ENCODE data around the gene COG1.

DNA sequence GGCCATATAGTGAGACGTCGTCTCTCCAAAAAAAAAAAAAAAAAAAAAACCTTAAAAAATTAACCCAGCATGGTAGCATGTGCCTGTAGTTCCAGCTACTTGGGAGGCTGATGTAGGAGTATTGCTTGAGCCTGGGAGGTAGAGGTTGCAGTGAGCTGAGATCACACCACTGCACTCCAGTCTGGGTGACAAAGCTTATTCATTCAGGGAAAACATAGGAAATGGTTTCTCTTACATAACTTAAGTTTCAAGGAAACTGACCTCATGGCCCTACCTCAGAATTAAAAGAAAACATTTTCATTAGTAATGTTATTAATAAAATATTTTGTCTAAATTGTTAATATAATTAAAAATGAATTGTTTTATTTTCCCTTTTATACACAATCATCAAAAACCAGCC is 31.4 kb downstream of the COG1 start:
- no peak for TF ChIP-seq CTCF (IDR thresholded peaks at IDR 0.05; ENCODE audit: low read depth, low read length, missing input control)
- TF ChIP-seq EGR1 (IDR thresholded peaks at IDR 0.05; ENCODE audit: low read depth in 2 of 2), result no peak
- TF ChIP-seq JUND (IDR thresholded peaks at IDR 0.05), result no peak
- TF ChIP-seq ATF3 (IDR thresholded peaks at IDR 0.05), result no peak
- no peak for TF ChIP-seq YY1 (IDR thresholded peaks at IDR 0.05)
- TF ChIP-seq, protein P1, sequence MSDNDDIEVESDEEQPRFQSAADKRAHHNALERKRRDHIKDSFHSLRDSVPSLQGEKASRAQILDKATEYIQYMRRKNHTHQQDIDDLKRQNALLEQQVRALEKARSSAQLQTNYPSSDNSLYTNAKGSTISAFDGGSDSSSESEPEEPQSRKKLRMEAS (IDR thresholded peaks at IDR 0.05), result no peak
- no peak for TF ChIP-seq RAD21 (IDR thresholded peaks at IDR 0.05)
- TF ChIP-seq RXRA (IDR thresholded peaks at IDR 0.05), result no peak
- TF ChIP-seq TAF1 (conservative IDR thresholded peaks at IDR 0.05), result no peak
- TF ChIP-seq, protein P2, sequence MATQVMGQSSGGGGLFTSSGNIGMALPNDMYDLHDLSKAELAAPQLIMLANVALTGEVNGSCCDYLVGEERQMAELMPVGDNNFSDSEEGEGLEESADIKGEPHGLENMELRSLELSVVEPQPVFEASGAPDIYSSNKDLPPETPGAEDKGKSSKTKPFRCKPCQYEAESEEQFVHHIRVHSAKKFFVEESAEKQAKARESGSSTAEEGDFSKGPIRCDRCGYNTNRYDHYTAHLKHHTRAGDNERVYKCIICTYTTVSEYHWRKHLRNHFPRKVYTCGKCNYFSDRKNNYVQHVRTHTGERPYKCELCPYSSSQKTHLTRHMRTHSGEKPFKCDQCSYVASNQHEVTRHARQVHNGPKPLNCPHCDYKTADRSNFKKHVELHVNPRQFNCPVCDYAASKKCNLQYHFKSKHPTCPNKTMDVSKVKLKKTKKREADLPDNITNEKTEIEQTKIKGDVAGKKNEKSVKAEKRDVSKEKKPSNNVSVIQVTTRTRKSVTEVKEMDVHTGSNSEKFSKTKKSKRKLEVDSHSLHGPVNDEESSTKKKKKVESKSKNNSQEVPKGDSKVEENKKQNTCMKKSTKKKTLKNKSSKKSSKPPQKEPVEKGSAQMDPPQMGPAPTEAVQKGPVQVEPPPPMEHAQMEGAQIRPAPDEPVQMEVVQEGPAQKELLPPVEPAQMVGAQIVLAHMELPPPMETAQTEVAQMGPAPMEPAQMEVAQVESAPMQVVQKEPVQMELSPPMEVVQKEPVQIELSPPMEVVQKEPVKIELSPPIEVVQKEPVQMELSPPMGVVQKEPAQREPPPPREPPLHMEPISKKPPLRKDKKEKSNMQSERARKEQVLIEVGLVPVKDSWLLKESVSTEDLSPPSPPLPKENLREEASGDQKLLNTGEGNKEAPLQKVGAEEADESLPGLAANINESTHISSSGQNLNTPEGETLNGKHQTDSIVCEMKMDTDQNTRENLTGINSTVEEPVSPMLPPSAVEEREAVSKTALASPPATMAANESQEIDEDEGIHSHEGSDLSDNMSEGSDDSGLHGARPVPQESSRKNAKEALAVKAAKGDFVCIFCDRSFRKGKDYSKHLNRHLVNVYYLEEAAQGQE (IDR thresholded peaks at IDR 0.05), result no peak
- TF ChIP-seq NR2F2 (IDR thresholded peaks at IDR 0.05), result no peak
- no peak for TF ChIP-seq ZBTB33 (IDR thresholded peaks at IDR 0.05)
- TF ChIP-seq FOXA2 (IDR thresholded peaks at IDR 0.05), result no peak

Measured in liver (tissue), 3 donors.